SU-DHL-6 (cell line): ENCODE results near the gene THEM4.

Experiments used
- CTCF ChIP-seq: fragments of 200-600 bp; sonication (generic); IDR thresholded peaks from one replicate; pipeline ENCODE4 v1.5.1; 2017; ENCODE audit warnings: antibody characterized with exemption, mild to moderate bottlenecking, low read length, moderate library complexity; ENCODE audit not compliant: insufficient read depth, poor library complexity, severe bottlenecking
- EZH2phosphoT487 ChIP-seq: fragments of 200-600 bp; sonication (generic), shearing (Covaris generic); conservative IDR thresholded peaks from 2 replicates; pipeline ENCODE4 v1.6.1; 2018; ENCODE audit warnings: mild to moderate bottlenecking, antibody characterized with exemption, low read length, moderate library complexity, mixed read lengths

- TF ChIP-seq CTCF = no peak
- no peak for TF ChIP-seq EZH2phosphoT487
These were observed 26.8 kb downstream of the THEM4 start for GRCh38 chr1:151882466-151882865.
